Testis (tissue), 3 donors: ENCODE results near the gene IGSF1. TPM values are rescaled to one million over a fixed set of nuclear protein-coding genes. Genes with fewer than 3 reads are reported as not detected.

Experiments
- DNase-seq: peaks from one replicate; pipeline ENCODE4 v3.0.0-alpha.2; 2019
- H3K27ac ChIP-seq, 2 donors: fragments of 200-600 bp; sonication (generic); one replicate each; pipeline ENCODE4 v1.5.1; 2019
- H3K27me3 ChIP-seq: fragments of 200-600 bp; sonication (generic); one replicate; pipeline ENCODE4 v1.5.1; 2019
- H3K36me3 ChIP-seq: fragments of 200-600 bp; sonication (generic); one replicate; pipeline ENCODE4 v1.5.1; 2017; ENCODE audit warnings: low read depth; ENCODE audit errors: missing control alignments
- H3K4me1 ChIP-seq: fragments of 200-600 bp; sonication (generic); one replicate; pipeline ENCODE4 v1.5.1; 2019
- H3K4me3 ChIP-seq, 2 donors: fragments of 200-600 bp; sonication (generic); one replicate each; pipeline ENCODE4 v1.5.1; 2017 to 2019
- H3K9me3 ChIP-seq: fragments of 200-600 bp; sonication (generic); one replicate; pipeline ENCODE4 v1.5.1; 2017
- CTCF ChIP-seq, 3 experiments: fragments of 450-650 bp in 2 of 3; fragments of 200-600 bp in 1 of 3; sonication (generic) in 1 of 3; IDR thresholded peaks; one replicate each; pipeline ENCODE4 v1.5.1; 2016 to 2019; ENCODE audit warnings: antibody characterized with exemption in 3 of 3, mild to moderate bottlenecking in 2 of 3, moderate library complexity in 1 of 3
- POLR2A ChIP-seq: fragments of 450-650 bp; IDR thresholded peaks from one replicate; pipeline ENCODE4 v1.6.1; 2017; ENCODE audit warnings: antibody characterized with exemption, mild to moderate bottlenecking, moderate library complexity
- WGBS, 2 donors: methylation state at CpG; one replicate each; pipeline ENCODE4 v1.1.5; 2018; 5-methylcytosine and 5-hydroxymethylcytosine counted together
- intact Hi-C: fragments of 100-400 bp; cut with DNase I; formaldehyde crosslinking; loops from one replicate; pipeline ENCODE4 v1.15.1; 2023; ENCODE audit warnings: low total_unique reads
- polyA plus RNA-seq: library from polyadenylated mRNA; stranded (reverse); fragments of 350-450 nt; fragmentation: Illumina TruSeq; extraction: RNeasy Lipid Tissue Mini Kit (QIAGEN cat#74804); gene quantifications from one replicate; pipeline ENCODE4 v1.2.3, GENCODE V29; 2014; ENCODE audit warnings: low read depth, low replicate concordance; ENCODE audit not compliant: insufficient read depth
- total RNA-seq, 2 donors: library from RNA; depleted of rRNA; stranded (reverse); fragments of >200 nt; gene quantifications; one replicate each; pipeline ENCODE4 v1.2.3, GENCODE V29; 2016

The IGSF1 gene
- total and polyA plus RNA-seq, 3 donors from 2014 or later, result 19.4 to 46.3 (median 26.1) TPM

GRCh38 chrX:131225078-131225477, 64.0 kb downstream of the IGSF1 start:
- Histone ChIP-seq H3K4me1 (no peaks in the 10 kb centered on the region), H3K36me3 (no peaks in the 10 kb centered on the region), H3K27ac (no peak overlapping the region), H3K27me3 (no peaks in the 10 kb centered on the region), H3K9me3 (no peaks in the 10 kb centered on the region), H3K4me3 (no peak overlapping the region)
- 85 to 94% methylated on average over 2 of the region's 2 CpGs for WGBS, 2 donors
- TF ChIP-seq CTCF (IDR thresholded peaks at IDR 0.05) (no peak), POLR2A (no peak)
- intact Hi-C loops, result no loop called here
- DNase-seq, result no peak

Other genes starting within 250 kb of the IGSF1 start
- 1 to 10 TPM; 2.4 to 3.2 TPM for gene ARHGAP36, start 231.0 kb downstream of the IGSF1 start, total RNA-seq
- 1.2 TPM for gene ARHGAP36, start 231.0 kb downstream of the IGSF1 start, polyA plus RNA-seq